ENCODE results near the gene LPP. TPM values are rescaled to one million over a fixed set of nuclear protein-coding genes. Genes with fewer than 3 reads are reported as not detected.

LPP gene
- polyA plus RNA-seq, 4 donors = 17.0 to 31.8 (median 24.2) TPM

- DNase-seq (ENCODE audit: low read depth in 4 of 4, low spot score in 2 of 4) = no peak
Observed at GRCh38 chr3:188348435-188349244, 194.7 kb downstream of the LPP start.

- DNase-seq (ENCODE audit: low read depth in 4 of 4, low spot score in 2 of 4) = no peak
Observed at GRCh38 chr3:188349351-188349901, 195.5 kb downstream of the LPP start.

- no peak for DNase-seq (ENCODE audit: low read depth in 4 of 4, low spot score in 2 of 4)
Observed at GRCh38 chr3:188349933-188350332, 196.0 kb downstream of the LPP start.

DNA sequence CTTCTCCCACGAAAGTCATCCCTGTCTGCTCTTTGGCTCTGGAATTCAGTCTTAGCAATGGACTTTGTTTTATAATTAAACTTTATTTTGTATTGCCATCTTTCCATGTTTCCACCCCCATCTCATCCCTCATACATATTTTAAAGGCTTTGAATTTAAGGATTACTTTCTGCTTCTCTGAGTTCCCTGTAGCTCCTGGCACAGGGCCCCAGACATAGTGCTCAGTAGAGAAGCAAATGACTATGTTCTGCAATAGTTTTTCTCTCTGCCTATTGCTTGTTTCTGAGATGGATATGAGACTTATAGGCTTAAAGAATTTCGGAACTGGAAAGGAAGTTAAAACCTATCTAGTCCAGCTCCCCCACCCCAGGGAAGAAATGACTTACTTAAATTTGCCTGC lies 197.0 kb downstream of the LPP start:
- DNase-seq (ENCODE audit: low read depth in 4 of 4, low spot score in 2 of 4) = no peak

- DNase-seq (ENCODE audit: low read depth in 4 of 4, low spot score in 2 of 4) = no peak
Observed at GRCh38 chr3:188351648-188352047, 197.7 kb downstream of the LPP start.

DNA sequence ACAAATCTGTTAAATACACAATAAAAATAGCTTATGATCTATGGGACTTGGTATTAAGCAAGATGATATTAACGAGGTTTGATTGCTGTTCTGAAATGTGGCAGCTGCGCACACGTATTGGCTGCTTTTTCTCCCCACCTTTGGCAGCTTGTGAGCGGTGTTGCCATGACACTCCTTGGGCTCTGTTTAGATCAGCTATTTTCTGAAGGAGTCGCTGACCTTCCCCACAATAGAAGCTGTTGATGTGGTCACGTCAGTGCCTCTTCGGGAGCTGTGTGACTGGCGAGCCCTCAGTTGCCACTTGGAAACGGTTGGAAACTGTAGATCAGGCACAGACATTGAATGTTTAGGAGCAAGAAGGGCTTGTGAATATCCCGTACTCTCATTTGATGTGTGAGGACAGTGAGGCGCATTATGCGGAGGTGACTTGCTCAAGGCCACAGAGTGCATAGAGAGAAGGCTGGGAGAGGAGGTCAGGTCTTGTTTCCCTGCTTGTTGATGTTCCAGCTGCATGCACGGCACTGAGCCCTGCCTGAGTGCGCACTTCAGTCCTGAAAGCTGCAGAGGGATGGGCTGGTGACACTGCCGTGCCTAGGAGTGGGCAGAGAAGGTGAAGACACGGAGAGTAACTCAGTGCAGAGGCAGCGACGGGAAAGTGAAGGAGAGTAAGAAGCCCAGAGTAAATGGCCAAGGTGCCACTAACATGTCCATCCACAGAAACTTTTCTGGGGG lies 198.4 kb downstream of the LPP start:
- DNase-seq (ENCODE audit: low read depth in 4 of 4, low spot score in 2 of 4) = no peak

GRCh38 chr3:188353426-188353825 lies 199.5 kb downstream of the LPP start:
- no peak for DNase-seq (ENCODE audit: low read depth in 4 of 4, low spot score in 2 of 4)

GRCh38 chr3:188358787-188359493 lies 205.0 kb downstream of the LPP start:
- no peak for DNase-seq (ENCODE audit: low read depth in 4 of 4, low spot score in 2 of 4)

DNA sequence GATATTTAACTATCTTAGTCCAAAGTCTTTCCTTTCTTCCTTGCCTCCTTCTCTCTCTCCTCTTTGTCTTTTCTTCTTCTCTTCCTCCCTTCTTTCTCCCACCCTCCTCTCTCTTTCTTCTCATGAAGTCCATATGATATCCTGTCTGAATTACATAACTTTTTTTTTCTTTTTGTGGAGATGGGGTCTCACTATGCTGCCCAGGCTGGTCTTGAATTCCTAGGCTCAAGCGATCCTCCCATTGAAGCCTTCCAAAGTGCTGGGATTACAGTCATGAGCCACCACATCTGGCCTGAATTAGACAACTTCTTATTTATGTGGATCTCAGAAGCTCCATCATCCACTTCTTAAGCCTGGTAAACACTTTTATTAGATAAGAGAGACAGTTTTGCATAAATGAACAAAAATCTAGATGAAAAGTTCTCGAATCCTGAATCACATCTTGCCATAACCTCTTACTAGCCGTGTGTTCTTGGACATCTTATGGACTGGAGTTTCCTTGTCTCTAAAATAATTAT lies 206.5 kb downstream of the LPP start:
- no peak for DNase-seq (ENCODE audit: low read depth in 4 of 4, low spot score in 2 of 4)

DNA sequence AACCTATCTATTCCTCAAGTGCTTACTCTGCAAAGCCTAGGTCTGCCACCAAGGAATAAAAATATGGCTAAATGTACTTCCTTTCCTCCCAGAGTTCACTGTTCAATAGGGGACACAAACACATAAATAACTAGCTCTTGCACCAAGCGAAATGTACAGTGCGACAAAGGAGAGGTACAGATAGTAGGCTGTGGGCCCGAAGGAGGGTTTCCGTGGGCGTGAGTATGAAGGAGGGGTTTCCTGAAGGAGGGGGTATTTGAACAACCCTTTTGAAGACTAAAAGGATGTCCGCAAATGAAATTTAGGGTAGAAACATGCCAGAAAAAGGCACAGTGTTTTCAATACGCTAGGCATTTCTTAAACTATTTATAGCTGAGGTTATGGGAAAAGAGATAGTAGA lies 207.9 kb downstream of the LPP start:
- no peak for DNase-seq (ENCODE audit: low read depth in 4 of 4, low spot score in 2 of 4)

DNA sequence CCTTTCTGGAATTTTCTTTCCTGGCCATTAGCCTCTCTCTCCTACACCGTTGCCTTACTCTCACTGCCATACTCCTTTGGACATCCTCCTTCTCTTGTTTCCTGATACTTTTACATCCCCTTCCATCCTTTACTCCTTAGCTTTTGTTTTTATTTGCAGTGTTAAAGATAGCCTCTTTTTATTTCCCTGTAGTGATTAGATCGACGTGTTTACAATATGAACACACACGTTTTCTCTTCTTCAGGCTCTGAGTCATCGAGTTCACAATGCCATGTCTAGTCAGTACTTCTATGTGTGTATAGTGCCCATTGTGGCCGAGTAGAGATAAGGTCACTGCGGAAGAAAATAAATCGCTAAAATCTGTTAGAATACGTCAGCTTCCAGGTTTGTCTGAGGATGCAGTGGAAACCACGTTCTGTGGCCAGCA lies 208.5 kb downstream of the LPP start:
- DNase-seq (ENCODE audit: low read depth in 4 of 4, low spot score in 2 of 4) = no peak

DNA sequence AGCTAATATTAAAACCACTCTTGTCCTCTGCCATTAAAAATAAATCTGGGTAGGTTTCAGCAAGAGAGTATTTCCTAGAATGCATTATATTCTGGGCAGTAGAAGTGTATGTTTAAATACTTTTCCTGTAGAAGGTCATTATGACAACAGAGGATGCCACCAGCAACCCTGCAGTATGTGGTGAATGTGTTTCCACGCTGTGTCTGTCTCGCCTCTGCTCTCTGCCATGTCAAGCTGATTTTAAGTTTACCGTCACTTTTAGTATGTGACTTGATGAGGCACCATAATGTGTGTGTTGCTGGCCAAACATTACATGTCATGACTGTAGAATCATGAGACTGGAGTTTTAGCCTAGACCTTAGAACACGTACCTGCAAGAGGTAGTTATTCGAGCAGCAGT lies 211.2 kb downstream of the LPP start:
- DNase-seq (ENCODE audit: low read depth in 4 of 4, low spot score in 2 of 4) = no peak

- no peak for DNase-seq (ENCODE audit: low read depth in 4 of 4, low spot score in 2 of 4)
Observed at GRCh38 chr3:188365988-188366698, 212.2 kb downstream of the LPP start.

DNA sequence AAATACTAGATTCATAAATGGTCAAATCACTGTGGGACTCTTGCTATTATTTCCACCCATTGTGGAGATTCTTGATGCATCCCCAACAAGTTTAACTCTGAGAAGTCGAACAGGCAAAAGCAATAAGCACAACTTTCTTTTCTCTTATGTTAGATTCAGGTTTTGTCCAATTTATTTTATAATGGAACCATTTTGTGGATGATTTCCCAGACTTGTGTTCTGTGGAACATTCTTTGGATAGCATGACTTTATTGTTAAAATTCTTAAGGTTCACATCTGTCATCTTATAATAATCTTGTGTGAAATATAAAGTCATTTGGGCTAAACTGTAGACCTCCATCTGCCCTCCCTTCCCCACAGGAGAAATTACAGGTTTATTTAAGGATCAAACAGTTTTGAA lies 213.7 kb downstream of the LPP start:
- DNase-seq (ENCODE audit: low read depth in 4 of 4, low spot score in 2 of 4) = no peak

DNA sequence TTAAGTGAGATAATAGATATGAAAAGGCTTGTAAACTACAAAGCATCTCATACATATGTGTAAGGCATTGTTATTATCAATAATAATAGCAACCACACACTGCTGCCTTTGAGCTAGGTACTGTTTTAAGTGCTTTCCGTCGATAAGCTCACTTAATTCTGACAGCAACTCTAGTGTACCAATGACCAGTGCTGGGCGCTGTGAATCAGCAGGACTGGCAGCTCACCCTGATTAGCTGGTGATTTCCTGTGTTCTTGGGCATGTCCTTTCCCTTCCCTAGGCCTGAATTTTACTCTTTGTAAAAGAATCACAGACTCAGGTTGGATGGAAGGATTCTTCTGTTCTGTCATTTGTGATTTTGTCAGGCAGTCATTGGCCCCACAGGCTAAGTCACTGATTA lies 215.6 kb downstream of the LPP start:
- DNase-seq (ENCODE audit: low read depth in 4 of 4, low spot score in 2 of 4) = no peak

DNA sequence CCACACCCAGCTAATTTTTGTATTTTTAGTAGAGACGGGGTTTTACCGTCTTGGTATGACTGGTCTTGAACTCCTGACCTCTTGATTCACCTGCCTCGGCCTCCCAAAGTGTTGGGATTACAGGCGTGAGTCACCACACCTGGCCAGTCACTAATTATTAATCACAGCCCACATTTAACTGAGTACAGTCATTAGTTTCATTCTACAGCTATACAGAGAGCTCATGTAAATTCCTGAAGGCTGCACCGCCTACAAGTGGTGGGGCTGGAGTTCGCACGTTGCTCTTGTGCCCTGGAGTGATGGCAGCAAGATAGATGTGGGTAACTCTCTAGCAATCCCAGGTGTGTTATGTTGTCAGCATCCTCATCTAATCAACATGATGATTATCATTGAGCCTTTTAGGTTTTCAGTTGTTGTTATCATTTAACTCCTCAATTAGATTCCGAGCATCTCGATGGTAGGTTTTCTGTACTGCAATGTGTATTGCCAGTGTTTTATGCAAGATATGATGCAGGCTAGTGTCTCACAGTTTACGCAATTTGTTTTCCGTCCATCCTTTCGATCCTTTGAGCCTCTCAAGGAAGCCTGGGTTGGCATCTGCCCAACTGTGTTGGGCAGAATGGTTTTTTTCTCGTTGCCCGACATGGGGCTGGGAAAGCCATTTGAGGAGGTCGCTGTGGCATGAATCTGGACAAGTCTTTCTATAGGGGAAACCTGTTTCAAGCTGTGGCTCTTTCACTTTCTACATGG lies 216.3 kb downstream of the LPP start:
- no peak for DNase-seq (ENCODE audit: low read depth in 4 of 4, low spot score in 2 of 4)

DNA sequence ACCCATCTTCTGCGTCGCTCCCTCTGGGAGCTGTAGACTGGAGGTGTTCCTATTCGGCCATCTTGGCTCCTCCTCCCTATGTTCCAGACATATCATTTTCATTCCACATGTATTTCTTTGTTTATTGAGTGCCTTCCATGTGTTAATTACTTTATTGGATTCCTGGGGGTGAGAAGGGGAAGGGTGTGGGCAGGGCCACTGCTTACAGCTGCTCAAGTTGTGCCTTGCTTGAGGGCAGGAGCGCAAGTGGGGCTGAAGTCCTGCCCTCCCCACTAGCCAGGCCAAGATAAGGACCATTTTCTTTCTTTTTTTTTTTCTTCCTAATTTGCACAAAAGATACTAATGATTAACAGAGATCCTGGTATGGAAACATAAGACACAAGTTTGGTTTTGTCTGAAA lies 224.8 kb downstream of the LPP start:
- DNase-seq (ENCODE audit: low read depth in 4 of 4, low spot score in 2 of 4) = no peak

GRCh38 chr3:188380252-188380651 lies 226.3 kb downstream of the LPP start:
- DNase-seq (ENCODE audit: low read depth in 4 of 4, low spot score in 2 of 4) = no peak

DNA sequence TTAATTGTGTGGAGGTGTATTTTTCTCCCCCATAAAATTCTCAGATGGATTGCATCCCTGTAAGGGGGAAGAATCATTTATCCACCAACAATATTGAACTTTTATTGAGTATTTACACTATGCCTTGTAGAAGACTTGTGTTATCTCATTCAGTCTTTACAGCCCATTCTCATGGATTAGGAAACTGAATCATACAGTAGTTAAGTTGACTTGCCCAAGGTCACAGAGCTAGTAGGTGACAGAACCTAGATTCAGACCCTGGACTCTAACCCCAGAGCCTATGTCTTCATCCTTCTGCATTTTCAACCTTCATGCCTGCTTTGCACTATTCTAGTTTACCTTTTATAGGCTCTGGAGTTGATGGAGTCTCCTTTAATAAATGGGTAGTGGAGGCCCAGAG lies 226.8 kb downstream of the LPP start:
- DNase-seq (ENCODE audit: low read depth in 4 of 4, low spot score in 2 of 4) = no peak

GRCh38 chr3:188383748-188384147 lies 229.8 kb downstream of the LPP start:
- DNase-seq (ENCODE audit: low read depth in 4 of 4, low spot score in 2 of 4) = no peak
